KMS-11 (cell line): ENCODE measurements around the gene GRAMD2B.

Source experiments
- H2AFZ ChIP-seq: fragments of 200-600 bp; sonication (generic); 2 replicates; pipeline ENCODE4 v1.6.1; 2016; ENCODE audit warnings: antibody characterized with exemption, mixed run types, low read depth
- H3K27ac ChIP-seq: fragments of 200-600 bp; sonication (generic); 2 replicates; pipeline ENCODE4 v1.6.1; 2016; ENCODE audit warnings: mild to moderate bottlenecking, mixed run types
- H3K27me3 ChIP-seq: fragments of 200-600 bp; sonication (generic); 2 replicates; pipeline ENCODE4 v1.6.1; 2017; ENCODE audit warnings: mild to moderate bottlenecking, low read depth, mixed run types, moderate library complexity; ENCODE audit not compliant: insufficient read depth
- H3K36me3 ChIP-seq: fragments of 200-600 bp; sonication (generic); 2 replicates; pipeline ENCODE4 v1.6.1; 2017; ENCODE audit warnings: mild to moderate bottlenecking, mixed run types; ENCODE audit not compliant: insufficient read depth
- H3K4me1 ChIP-seq: fragments of 200-600 bp; sonication (generic); 2 replicates; pipeline ENCODE4 v1.6.1; 2016; ENCODE audit warnings: mild to moderate bottlenecking, low read depth, mixed run types; ENCODE audit not compliant: poor library complexity, severe bottlenecking
- H3K4me2 ChIP-seq: fragments of 200-600 bp; sonication (generic); 2 replicates; pipeline ENCODE4 v1.7.0; 2016; ENCODE audit warnings: mild to moderate bottlenecking, mixed run types
- H3K4me3 ChIP-seq: fragments of 200-600 bp; sonication (generic); IDR thresholded peaks from 2 replicates; pipeline ENCODE4 v1.6.1; 2017; ENCODE audit warnings: low read depth, low read length, mixed read lengths; ENCODE audit not compliant: insufficient read depth
- H3K79me2 ChIP-seq: fragments of 200-600 bp; sonication (generic); 2 replicates; pipeline ENCODE4 v1.6.1; 2016; ENCODE audit warnings: low read depth, mixed run types; ENCODE audit not compliant: insufficient read depth
- H3K9ac ChIP-seq: fragments of 200-600 bp; sonication (generic); 2 replicates; pipeline ENCODE4 v1.6.1; 2016; ENCODE audit warnings: mild to moderate bottlenecking, mixed run types
- H4K20me1 ChIP-seq: fragments of 200-600 bp; sonication (generic); 2 replicates; pipeline ENCODE4 v1.6.1; 2016; ENCODE audit warnings: mild to moderate bottlenecking, mixed run types; ENCODE audit not compliant: insufficient read depth
- CTCF ChIP-seq: fragments of 200-600 bp; sonication (generic); conservative IDR thresholded peaks from 2 replicates; pipeline ENCODE4 v1.6.1; 2017; ENCODE audit warnings: low read depth, mild to moderate bottlenecking, antibody characterized with exemption, low read length, moderate library complexity, mixed read lengths

GRAMD2B gene

GRCh38 chr5:126536874-126537273, 113.7 kb downstream of the GRAMD2B start:
- no peak overlapping the region for H3K4me3 ChIP-seq
- H3K36me3 ChIP-seq, result no peaks in the 10 kb centered on the region
- no peak for TF ChIP-seq CTCF
- no peaks in the 10 kb centered on the region for H3K79me2 ChIP-seq
- no peak overlapping the region for H3K27ac ChIP-seq
- no peak overlapping the region for H3K9ac ChIP-seq
- H3K4me2 ChIP-seq, result no peak overlapping the region
- no peaks in the 10 kb centered on the region for H3K27me3 ChIP-seq
- no peak overlapping the region for H2AFZ ChIP-seq
- H4K20me1 ChIP-seq, result no peaks in the 10 kb centered on the region
- peaks cover 11% of the 10 kb centered on the region for H3K4me1 ChIP-seq

GRCh38 chr5:126538579-126538978, 115.4 kb downstream of the GRAMD2B start:
- Histone ChIP-seq H3K36me3 (no peaks in the 10 kb centered on the region), H3K4me2 (no peak overlapping the region), H3K27me3 (no peaks in the 10 kb centered on the region), H2AFZ (no peak overlapping the region), H4K20me1 (no peaks in the 10 kb centered on the region), H3K9ac (no peak overlapping the region), H3K4me1 (peaks cover 28% of the 10 kb centered on the region), H3K4me3 (no peak overlapping the region), H3K27ac (no peak overlapping the region; the same call in 1 of the 2 replicates), H3K79me2 (no peaks in the 10 kb centered on the region)
- no peak for TF ChIP-seq CTCF

- Histone ChIP-seq H3K27ac (no peak overlapping the region), H3K36me3 (no peaks in the 10 kb centered on the region), H3K4me2 (no peak overlapping the region), H4K20me1 (no peaks in the 10 kb centered on the region), H3K9ac (no peak overlapping the region), H3K4me3 (no peak overlapping the region), H3K4me1 (peaks cover 44% of the 10 kb centered on the region), H2AFZ (no peak overlapping the region), H3K79me2 (no peaks in the 10 kb centered on the region), H3K27me3 (no peaks in the 10 kb centered on the region)
- TF ChIP-seq CTCF, result no peak
Observed at GRCh38 chr5:126540631-126541030, 117.4 kb downstream of the GRAMD2B start.

GRCh38 chr5:126542441-126542840, 119.2 kb downstream of the GRAMD2B start:
- H3K9ac ChIP-seq, result no peak overlapping the region
- no peaks in the 10 kb centered on the region for H3K79me2 ChIP-seq
- H3K4me3 ChIP-seq, result no peak overlapping the region
- H3K36me3 ChIP-seq, result no peaks in the 10 kb centered on the region
- peaks cover 44% of the 10 kb centered on the region for H3K4me1 ChIP-seq
- H3K27ac ChIP-seq, result no peak overlapping the region
- TF ChIP-seq CTCF, result no peak; the same call in 1 of the 2 replicates
- no peaks in the 10 kb centered on the region for H3K27me3 ChIP-seq
- H3K4me2 ChIP-seq, result peak overlapping the region; percentile 26; the same call in 1 of the 2 replicates
- no peak overlapping the region for H2AFZ ChIP-seq
- no peaks in the 10 kb centered on the region for H4K20me1 ChIP-seq
